ENCODE data around the gene ISM1.

ISM1 gene

DNA sequence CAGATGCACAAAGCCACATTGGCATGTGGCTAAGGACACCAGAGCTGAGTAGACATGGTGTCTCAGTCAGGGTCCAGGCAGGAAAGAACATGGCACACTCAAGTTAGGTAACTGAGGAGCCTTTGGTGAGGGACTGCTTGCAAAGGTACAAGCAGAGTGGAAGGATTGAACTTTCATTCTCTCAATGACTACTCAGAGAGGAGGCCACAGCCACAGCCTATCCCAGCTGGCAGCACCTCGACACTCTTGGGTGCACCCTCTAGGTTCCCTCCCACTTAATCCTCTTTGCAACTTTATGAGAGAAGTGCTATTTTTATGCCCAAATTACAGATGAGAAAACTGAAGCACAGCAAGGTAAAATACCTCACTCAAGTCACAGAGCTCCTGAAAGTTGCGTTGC is 73.4 kb downstream of the ISM1 start:
- H3K4me1 ChIP-seq (ENCODE audit: control insufficient read depth, insufficient read depth, low read length), result no peaks in the 10 kb centered on the region
- no peak overlapping the region for H3K27ac ChIP-seq (ENCODE audit: low read length)
- H3K4me3 ChIP-seq (ENCODE audit: low read length), result no peak overlapping the region
- no peaks in the 10 kb centered on the region for H3K9me3 ChIP-seq (ENCODE audit: control insufficient read depth, insufficient read depth, low read length)
- DNase-seq (ENCODE audit: low read depth, low spot score), result no peak
- no CpG with 5 or more reads among the region's 2 CpGs for WGBS (ENCODE audit: insufficient coverage, insufficient read length)
- no peaks in the 10 kb centered on the region for H3K27me3 ChIP-seq (ENCODE audit: control insufficient read depth, insufficient read depth, low read length)
- no peaks in the 10 kb centered on the region for H3K36me3 ChIP-seq (ENCODE audit: control insufficient read depth, insufficient read depth, low read length)

DNA sequence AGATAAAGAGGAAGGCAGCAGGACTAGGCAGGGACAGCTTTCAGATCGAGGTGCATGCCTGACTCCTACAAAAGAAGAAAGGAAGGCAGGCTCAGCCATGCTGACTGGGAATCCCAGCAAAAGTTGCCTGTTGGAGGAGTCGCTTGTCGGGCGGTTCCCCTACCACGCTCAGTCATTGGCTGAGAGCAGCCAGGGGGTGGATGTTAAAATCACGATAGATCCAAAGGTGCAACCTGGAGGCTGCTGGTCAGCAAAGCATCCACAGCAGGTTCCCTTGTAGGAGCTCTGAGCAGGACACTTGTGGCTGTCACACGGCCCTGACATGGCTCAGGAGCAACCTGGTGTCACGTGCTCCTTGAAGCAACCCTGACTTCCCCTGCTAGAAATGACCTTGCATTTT is 74.6 kb downstream of the ISM1 start:
- Histone ChIP-seq H3K27ac (ENCODE audit: low read length) (no peak overlapping the region), H3K36me3 (ENCODE audit: control insufficient read depth, insufficient read depth, low read length) (no peaks in the 10 kb centered on the region), H3K4me3 (ENCODE audit: low read length) (no peak overlapping the region), H3K27me3 (ENCODE audit: control insufficient read depth, insufficient read depth, low read length) (no peaks in the 10 kb centered on the region), H3K9me3 (ENCODE audit: control insufficient read depth, insufficient read depth, low read length) (no peaks in the 10 kb centered on the region), H3K4me1 (ENCODE audit: control insufficient read depth, insufficient read depth, low read length) (no peaks in the 10 kb centered on the region)
- no CpG with 5 or more reads among the region's 8 CpGs for WGBS (ENCODE audit: insufficient coverage, insufficient read length)
- DNase-seq (ENCODE audit: low read depth, low spot score), result no peak

DNA sequence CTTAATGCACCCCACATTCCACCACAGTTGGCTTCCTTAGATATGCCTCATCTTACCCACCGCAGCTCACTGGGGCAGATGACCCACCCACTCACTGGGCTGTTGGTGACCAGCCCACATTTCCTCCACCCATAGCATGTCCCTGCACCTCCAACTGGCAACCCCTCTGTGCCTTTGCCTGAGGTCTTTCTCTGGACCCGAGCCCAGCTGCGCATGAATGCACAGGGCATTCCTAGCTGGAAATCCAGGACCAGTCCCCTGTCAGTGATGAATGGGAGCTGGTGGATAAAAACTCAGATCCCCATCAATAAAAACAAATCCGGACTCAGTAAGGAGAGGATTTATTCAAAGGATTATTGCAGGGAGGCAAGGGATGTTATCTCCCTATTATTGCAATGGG is 75.0 kb downstream of the ISM1 start:
- no peaks in the 10 kb centered on the region for H3K4me1 ChIP-seq (ENCODE audit: control insufficient read depth, insufficient read depth, low read length)
- no peak overlapping the region for H3K27ac ChIP-seq (ENCODE audit: low read length)
- no peaks in the 10 kb centered on the region for H3K36me3 ChIP-seq (ENCODE audit: control insufficient read depth, insufficient read depth, low read length)
- H3K9me3 ChIP-seq (ENCODE audit: control insufficient read depth, insufficient read depth, low read length), result no peaks in the 10 kb centered on the region
- no peak for DNase-seq (ENCODE audit: low read depth, low spot score)
- WGBS (ENCODE audit: insufficient coverage, insufficient read length), result no CpG with 5 or more reads among the region's 4 CpGs
- H3K27me3 ChIP-seq (ENCODE audit: control insufficient read depth, insufficient read depth, low read length), result no peaks in the 10 kb centered on the region
- no peak overlapping the region for H3K4me3 ChIP-seq (ENCODE audit: low read length)

GRCh38 chr20:13297147-13297899 is 76.2 kb downstream of the ISM1 start:
- Histone ChIP-seq H3K27me3 (ENCODE audit: control insufficient read depth, insufficient read depth, low read length) (no peaks in the 10 kb centered on the region), H3K4me1 (ENCODE audit: control insufficient read depth, insufficient read depth, low read length) (no peaks in the 10 kb centered on the region), H3K36me3 (ENCODE audit: control insufficient read depth, insufficient read depth, low read length) (no peaks in the 10 kb centered on the region), H3K4me3 (ENCODE audit: low read length) (no peak overlapping the region), H3K27ac (ENCODE audit: low read length) (no peak overlapping the region), H3K9me3 (ENCODE audit: control insufficient read depth, insufficient read depth, low read length) (no peaks in the 10 kb centered on the region)
- no CpG with 5 or more reads among the region's 5 CpGs for WGBS (ENCODE audit: insufficient coverage, insufficient read length)
- DNase-seq (ENCODE audit: low read depth, low spot score), result no peak

- no peaks in the 10 kb centered on the region for H3K27me3 ChIP-seq (ENCODE audit: control insufficient read depth, insufficient read depth, low read length)
- H3K4me3 ChIP-seq (ENCODE audit: low read length), result no peak overlapping the region
- H3K9me3 ChIP-seq (ENCODE audit: control insufficient read depth, insufficient read depth, low read length), result no peaks in the 10 kb centered on the region
- DNase-seq (ENCODE audit: low read depth, low spot score), result no peak
- no peaks in the 10 kb centered on the region for H3K36me3 ChIP-seq (ENCODE audit: control insufficient read depth, insufficient read depth, low read length)
- H3K4me1 ChIP-seq (ENCODE audit: control insufficient read depth, insufficient read depth, low read length), result no peaks in the 10 kb centered on the region
- no CpG with 5 or more reads among the region's 29 CpGs for WGBS (ENCODE audit: insufficient coverage, insufficient read length)
- no peak overlapping the region for H3K27ac ChIP-seq (ENCODE audit: low read length)
Measured at GRCh38 chr20:13298692-13299373, 77.8 kb downstream of the ISM1 start.

DNA sequence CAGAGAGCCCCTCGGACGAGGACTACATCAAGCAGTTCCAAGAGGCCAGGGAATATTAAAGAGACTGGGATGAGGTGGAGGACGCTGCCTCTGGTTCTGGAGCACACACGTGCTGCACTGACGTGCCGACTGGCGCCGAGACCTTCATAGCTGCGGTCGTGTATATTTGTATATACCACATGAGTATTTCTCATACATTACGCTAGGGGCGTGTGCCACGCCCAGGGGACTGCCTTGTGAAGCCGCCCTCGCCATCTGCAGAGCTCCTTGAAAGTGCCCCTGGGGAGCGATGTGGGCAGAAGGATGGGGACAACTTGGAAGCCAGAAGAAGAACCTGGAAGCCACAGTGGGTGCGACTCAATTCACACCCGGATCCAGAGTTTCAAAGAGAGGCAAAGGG is 78.3 kb downstream of the ISM1 start:
- H3K36me3 ChIP-seq (ENCODE audit: control insufficient read depth, insufficient read depth, low read length), result no peaks in the 10 kb centered on the region
- H3K4me1 ChIP-seq (ENCODE audit: control insufficient read depth, insufficient read depth, low read length), result no peaks in the 10 kb centered on the region
- H3K27ac ChIP-seq (ENCODE audit: low read length), result no peak overlapping the region
- WGBS (ENCODE audit: insufficient coverage, insufficient read length), result no CpG with 5 or more reads among the region's 18 CpGs
- DNase-seq (ENCODE audit: low read depth, low spot score), result no peak
- H3K4me3 ChIP-seq (ENCODE audit: low read length), result no peak overlapping the region
- H3K9me3 ChIP-seq (ENCODE audit: control insufficient read depth, insufficient read depth, low read length), result no peaks in the 10 kb centered on the region
- H3K27me3 ChIP-seq (ENCODE audit: control insufficient read depth, insufficient read depth, low read length), result no peaks in the 10 kb centered on the region

DNA sequence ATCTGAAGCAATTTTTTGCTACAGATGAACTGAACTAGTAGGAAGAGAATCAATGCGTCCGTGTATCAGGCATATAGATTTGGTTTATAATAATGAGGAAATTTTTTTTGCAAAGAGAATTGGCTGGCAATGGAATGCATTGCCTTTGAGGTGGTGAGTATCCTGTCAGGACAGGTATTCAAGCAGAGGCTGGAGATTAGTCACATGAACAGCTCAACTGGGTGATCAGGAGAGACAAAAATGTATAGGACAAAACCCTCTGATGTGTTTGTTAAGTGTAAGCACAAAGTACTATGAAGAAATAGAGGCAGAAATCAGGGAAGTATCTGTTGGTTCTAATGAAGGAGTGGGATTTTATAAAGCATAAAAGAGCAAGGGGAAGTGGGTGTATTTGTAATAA is 80.5 kb downstream of the ISM1 start:
- whole genome bisulfite sequencing (ENCODE audit: insufficient coverage, insufficient read length), result 100% methylated on average over 2 of the region's 2 CpGs
- no peak for DNase-seq (ENCODE audit: low read depth, low spot score)
- no peaks in the 10 kb centered on the region for H3K27me3 ChIP-seq (ENCODE audit: control insufficient read depth, insufficient read depth, low read length)
- H3K36me3 ChIP-seq (ENCODE audit: control insufficient read depth, insufficient read depth, low read length), result no peaks in the 10 kb centered on the region
- no peaks in the 10 kb centered on the region for H3K9me3 ChIP-seq (ENCODE audit: control insufficient read depth, insufficient read depth, low read length)
- no peaks in the 10 kb centered on the region for H3K4me1 ChIP-seq (ENCODE audit: control insufficient read depth, insufficient read depth, low read length)
- H3K27ac ChIP-seq (ENCODE audit: low read length), result no peak overlapping the region
- no peak overlapping the region for H3K4me3 ChIP-seq (ENCODE audit: low read length)

DNA sequence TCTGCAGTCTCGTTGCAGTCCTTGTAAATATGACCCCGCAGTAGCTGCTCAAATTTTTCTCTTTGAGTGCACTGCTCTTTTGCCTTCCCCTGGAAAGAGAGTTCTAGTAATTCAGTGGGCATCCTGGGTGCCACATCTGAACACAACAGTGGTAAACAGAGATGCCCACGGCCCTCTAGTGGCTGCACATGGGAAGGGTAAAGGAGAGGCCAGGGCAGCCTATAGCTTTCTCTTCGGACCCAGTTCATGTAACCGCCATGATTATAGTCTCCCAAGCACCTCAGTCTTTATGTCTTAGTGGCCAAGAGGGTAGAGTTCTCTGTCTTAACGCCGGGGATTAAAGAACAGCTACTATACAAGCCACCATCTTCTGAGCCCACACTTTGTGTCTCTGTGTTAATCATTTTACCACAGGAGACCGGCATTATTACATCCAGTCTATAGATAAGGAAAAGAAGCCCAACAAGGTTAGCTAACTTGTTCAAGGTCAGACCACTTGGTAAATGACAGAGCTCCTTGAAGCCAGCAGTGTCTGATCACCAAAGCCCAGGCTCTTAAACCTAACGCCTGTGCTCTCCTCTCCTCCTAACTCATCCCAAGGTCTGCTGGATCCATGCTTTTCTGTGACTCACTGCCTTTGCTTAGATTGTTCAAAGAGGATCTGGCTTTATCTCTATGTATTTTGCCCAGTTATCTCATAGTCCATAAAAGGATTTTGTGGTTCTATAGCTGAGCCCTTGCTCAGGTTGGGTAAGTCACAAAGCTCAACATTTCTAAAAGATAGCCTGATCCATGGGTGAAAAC is 81.8 kb downstream of the ISM1 start:
- no peaks in the 10 kb centered on the region for H3K4me1 ChIP-seq (ENCODE audit: control insufficient read depth, insufficient read depth, low read length)
- H3K27ac ChIP-seq (ENCODE audit: low read length), result no peak overlapping the region
- H3K4me3 ChIP-seq (ENCODE audit: low read length), result no peak overlapping the region
- DNase-seq (ENCODE audit: low read depth, low spot score), result no peak
- H3K9me3 ChIP-seq (ENCODE audit: control insufficient read depth, insufficient read depth, low read length), result no peaks in the 10 kb centered on the region
- H3K27me3 ChIP-seq (ENCODE audit: control insufficient read depth, insufficient read depth, low read length), result no peaks in the 10 kb centered on the region
- no CpG with 5 or more reads among the region's 9 CpGs for WGBS (ENCODE audit: insufficient coverage, insufficient read length)
- no peaks in the 10 kb centered on the region for H3K36me3 ChIP-seq (ENCODE audit: control insufficient read depth, insufficient read depth, low read length)

- H3K27ac ChIP-seq (ENCODE audit: low read length), result no peak overlapping the region
- no peak for DNase-seq (ENCODE audit: low read depth, low spot score)
- H3K36me3 ChIP-seq (ENCODE audit: control insufficient read depth, insufficient read depth, low read length), result no peaks in the 10 kb centered on the region
- H3K9me3 ChIP-seq (ENCODE audit: control insufficient read depth, insufficient read depth, low read length), result no peaks in the 10 kb centered on the region
- H3K4me3 ChIP-seq (ENCODE audit: low read length), result no peak overlapping the region
- no peaks in the 10 kb centered on the region for H3K4me1 ChIP-seq (ENCODE audit: control insufficient read depth, insufficient read depth, low read length)
- no peaks in the 10 kb centered on the region for H3K27me3 ChIP-seq (ENCODE audit: control insufficient read depth, insufficient read depth, low read length)
- WGBS (ENCODE audit: insufficient coverage, insufficient read length), result no CpG with 5 or more reads among the region's 6 CpGs
Measured at GRCh38 chr20:13305284-13305683, 84.2 kb downstream of the ISM1 start.

DNA sequence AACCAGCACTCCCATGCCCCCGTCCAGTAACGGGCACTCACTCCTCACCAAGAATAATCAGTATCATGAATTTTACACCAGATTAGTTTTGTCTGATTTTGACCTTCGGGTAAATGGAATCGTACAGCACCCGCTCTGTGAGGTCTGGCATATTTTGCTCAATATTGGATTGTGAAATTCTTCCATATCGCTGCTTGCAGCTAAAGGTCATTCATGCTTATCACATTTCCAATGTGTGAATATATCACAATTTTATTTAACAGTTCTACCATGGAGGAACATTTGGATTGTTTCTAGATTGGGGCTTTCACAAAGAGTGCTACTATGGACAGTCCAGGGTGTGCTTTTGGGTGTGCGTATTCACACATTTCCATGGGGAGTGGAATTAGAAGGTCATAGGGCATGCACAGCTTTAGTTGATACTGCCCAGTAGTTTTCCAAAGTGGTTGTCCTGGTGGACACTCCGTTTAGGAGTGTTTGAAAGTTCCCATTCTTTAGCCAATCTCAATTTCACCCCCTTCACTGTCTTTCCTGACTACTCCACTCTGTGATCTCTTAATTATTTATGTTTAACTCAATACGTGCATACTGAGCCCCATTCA is 86.6 kb downstream of the ISM1 start:
- H3K27me3 ChIP-seq (ENCODE audit: control insufficient read depth, insufficient read depth, low read length), result no peaks in the 10 kb centered on the region
- H3K4me3 ChIP-seq (ENCODE audit: low read length), result no peak overlapping the region
- WGBS (ENCODE audit: insufficient coverage, insufficient read length), result no CpG with 5 or more reads among the region's 9 CpGs
- H3K9me3 ChIP-seq (ENCODE audit: control insufficient read depth, insufficient read depth, low read length), result no peaks in the 10 kb centered on the region
- no peaks in the 10 kb centered on the region for H3K4me1 ChIP-seq (ENCODE audit: control insufficient read depth, insufficient read depth, low read length)
- H3K36me3 ChIP-seq (ENCODE audit: control insufficient read depth, insufficient read depth, low read length), result no peaks in the 10 kb centered on the region
- DNase-seq (ENCODE audit: low read depth, low spot score), result no peak
- no peak overlapping the region for H3K27ac ChIP-seq (ENCODE audit: low read length)

Measured in iPS DF 6.9 (cell line).